Liver (tissue), 3 donors: ENCODE data around the gene SLC16A2.

Experiments
- CTCF ChIP-seq: fragments of 150-350 bp; IDR thresholded peaks from 2 replicates; pipeline ENCODE4 v1.5.1; 2017; ENCODE audit warnings: improper control_type of control experiment, low read depth, low read length; ENCODE audit not compliant: missing input control
- GABPA ChIP-seq, 2 donors: IDR thresholded peaks in 1 of 2; conservative IDR thresholded peaks in 1 of 2; 2 replicates each; pipeline ENCODE4 v1.6.1; 2016; ENCODE audit warnings: antibody characterized with exemption in 2 of 2, mild to moderate bottlenecking in 1 of 2, moderate library complexity in 1 of 2
- HNF4A ChIP-seq, 2 donors: conservative IDR thresholded peaks; 2 replicates each; pipeline ENCODE4 v1.6.1; 2016; ENCODE audit warnings: antibody characterized with exemption in 2 of 2, mild to moderate bottlenecking in 2 of 2
- RAD21 ChIP-seq, 2 donors: IDR thresholded peaks; 2 replicates each; pipeline ENCODE4 v1.6.1; 2016; ENCODE audit warnings: antibody characterized with exemption in 2 of 2, mild to moderate bottlenecking in 2 of 2
- REST ChIP-seq: IDR thresholded peaks from 2 replicates; pipeline ENCODE4 v1.6.1; 2016; ENCODE audit warnings: antibody characterized with exemption, mild to moderate bottlenecking
- RXRA ChIP-seq, 2 donors: IDR thresholded peaks; 2 replicates each; pipeline ENCODE4 v1.6.1; 2017 to 2018; ENCODE audit warnings: antibody characterized with exemption in 2 of 2, mild to moderate bottlenecking in 1 of 2
- SP1 ChIP-seq: IDR thresholded peaks from 2 replicates; pipeline ENCODE4 v1.6.1; 2018; ENCODE audit warnings: antibody characterized with exemption, mild to moderate bottlenecking
- TAF1 ChIP-seq: conservative IDR thresholded peaks from 2 replicates; pipeline ENCODE4 v1.6.1; 2016; ENCODE audit warnings: antibody characterized with exemption, mild to moderate bottlenecking
- YY1 ChIP-seq: IDR thresholded peaks from 2 replicates; pipeline ENCODE4 v1.6.1; 2016; ENCODE audit warnings: antibody characterized with exemption, mild to moderate bottlenecking
- ZBTB33 ChIP-seq: IDR thresholded peaks from 2 replicates; pipeline ENCODE4 v1.6.1; 2016; ENCODE audit warnings: antibody characterized with exemption
- donor health status: healthy.
- donor health status: healthy.

GRCh38 chrX:74437530-74437929 is 16.2 kb downstream of the SLC16A2 start:
- no peak for TF ChIP-seq CTCF
- TF ChIP-seq REST, result no peak
- no peak for TF ChIP-seq RAD21 (IDR thresholded peaks at IDR 0.05)
- no peak for TF ChIP-seq ZBTB33
- TF ChIP-seq YY1, result no peak
- no peak for TF ChIP-seq GABPA (IDR thresholded peaks at IDR 0.05 in 1 of 2, conservative IDR thresholded peaks at IDR 0.05 in 1 of 2)
- no peak for TF ChIP-seq TAF1
- no peak for TF ChIP-seq SP1
- TF ChIP-seq RXRA (IDR thresholded peaks at IDR 0.05), result no peak
- TF ChIP-seq HNF4A (conservative IDR thresholded peaks at IDR 0.05), result no peak
